GM12872 (cell line): ENCODE results near the gene WWP2.
A peak's percentile ranks its signal among the peaks of the same experiment; 100 is the strongest.

Source experiments
- TF ChIP-seq, protein P1 (sequence below): IDR thresholded peaks from 3 replicates; pipeline ENCODE4 v1.5.1; 2011; ENCODE audit warnings: low read depth, mild to moderate bottlenecking, low read length, moderate library complexity; ENCODE audit not compliant: insufficient read depth

WWP2 gene

DNA sequence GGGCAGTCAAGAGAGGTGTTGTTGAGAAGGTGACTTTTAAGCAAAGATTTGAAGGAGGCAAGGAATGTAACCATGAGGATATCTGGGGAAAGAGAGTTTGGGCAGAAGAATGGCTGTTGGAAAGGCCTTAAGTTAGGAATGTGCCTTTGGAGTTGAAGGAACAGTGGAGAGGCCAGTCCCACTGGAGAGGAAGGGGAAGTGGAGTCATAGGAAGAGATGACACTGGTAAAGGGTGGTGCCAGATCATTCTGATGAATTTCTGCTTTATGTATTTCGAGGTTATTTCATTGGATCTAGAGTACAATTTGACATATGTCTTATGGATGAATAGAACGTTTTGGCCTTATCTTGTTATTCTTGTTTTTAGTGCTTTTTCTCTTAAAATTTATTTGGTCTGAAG is 93.5 kb downstream of the WWP2 start:
- TF ChIP-seq, protein P1, sequence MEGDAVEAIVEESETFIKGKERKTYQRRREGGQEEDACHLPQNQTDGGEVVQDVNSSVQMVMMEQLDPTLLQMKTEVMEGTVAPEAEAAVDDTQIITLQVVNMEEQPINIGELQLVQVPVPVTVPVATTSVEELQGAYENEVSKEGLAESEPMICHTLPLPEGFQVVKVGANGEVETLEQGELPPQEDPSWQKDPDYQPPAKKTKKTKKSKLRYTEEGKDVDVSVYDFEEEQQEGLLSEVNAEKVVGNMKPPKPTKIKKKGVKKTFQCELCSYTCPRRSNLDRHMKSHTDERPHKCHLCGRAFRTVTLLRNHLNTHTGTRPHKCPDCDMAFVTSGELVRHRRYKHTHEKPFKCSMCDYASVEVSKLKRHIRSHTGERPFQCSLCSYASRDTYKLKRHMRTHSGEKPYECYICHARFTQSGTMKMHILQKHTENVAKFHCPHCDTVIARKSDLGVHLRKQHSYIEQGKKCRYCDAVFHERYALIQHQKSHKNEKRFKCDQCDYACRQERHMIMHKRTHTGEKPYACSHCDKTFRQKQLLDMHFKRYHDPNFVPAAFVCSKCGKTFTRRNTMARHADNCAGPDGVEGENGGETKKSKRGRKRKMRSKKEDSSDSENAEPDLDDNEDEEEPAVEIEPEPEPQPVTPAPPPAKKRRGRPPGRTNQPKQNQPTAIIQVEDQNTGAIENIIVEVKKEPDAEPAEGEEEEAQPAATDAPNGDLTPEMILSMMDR = no peak

DNA sequence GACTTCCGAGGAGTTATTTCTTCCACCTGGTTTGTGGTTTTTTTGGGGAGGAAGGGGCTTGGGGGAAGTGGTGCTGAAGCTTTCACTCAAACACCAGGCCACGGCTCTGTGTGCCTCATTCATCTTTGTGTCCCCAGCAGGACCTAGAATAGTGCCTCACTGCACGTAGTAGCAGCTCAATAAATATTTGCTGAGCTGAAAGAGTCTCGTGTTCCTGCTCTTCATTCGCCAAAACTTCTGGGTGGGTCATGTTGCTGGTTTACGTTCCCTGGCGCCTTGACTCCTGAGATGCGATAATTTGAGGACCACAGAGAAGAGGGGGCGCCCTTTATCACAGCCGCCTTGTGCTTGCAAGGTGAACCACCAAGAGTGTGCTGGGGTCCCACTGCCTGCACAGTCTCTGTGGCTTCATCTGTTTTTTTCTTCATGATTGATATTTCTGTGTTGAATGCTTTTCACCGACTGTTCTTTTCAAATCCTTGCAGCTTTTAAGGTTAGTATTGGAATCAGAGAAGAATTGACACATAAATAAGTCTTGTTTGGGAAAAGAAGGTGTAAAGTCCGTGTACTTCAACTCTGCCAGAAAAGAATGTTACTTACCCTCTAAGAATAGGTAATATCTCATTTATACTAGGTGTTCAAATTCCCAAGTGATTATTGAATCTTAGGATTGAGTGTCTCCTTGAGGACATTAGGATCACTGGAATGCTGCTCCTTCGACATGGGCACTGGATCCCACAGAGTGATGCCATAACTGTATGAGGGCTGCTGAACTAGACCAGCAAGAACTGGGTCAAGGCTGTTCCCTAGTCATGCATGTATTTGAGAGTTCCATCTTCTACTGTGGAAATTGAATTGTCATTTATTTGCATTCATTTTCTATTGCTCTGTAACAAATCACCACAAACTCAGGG is 96.3 kb downstream of the WWP2 start:
- TF ChIP-seq, protein P1 = no peak

DNA sequence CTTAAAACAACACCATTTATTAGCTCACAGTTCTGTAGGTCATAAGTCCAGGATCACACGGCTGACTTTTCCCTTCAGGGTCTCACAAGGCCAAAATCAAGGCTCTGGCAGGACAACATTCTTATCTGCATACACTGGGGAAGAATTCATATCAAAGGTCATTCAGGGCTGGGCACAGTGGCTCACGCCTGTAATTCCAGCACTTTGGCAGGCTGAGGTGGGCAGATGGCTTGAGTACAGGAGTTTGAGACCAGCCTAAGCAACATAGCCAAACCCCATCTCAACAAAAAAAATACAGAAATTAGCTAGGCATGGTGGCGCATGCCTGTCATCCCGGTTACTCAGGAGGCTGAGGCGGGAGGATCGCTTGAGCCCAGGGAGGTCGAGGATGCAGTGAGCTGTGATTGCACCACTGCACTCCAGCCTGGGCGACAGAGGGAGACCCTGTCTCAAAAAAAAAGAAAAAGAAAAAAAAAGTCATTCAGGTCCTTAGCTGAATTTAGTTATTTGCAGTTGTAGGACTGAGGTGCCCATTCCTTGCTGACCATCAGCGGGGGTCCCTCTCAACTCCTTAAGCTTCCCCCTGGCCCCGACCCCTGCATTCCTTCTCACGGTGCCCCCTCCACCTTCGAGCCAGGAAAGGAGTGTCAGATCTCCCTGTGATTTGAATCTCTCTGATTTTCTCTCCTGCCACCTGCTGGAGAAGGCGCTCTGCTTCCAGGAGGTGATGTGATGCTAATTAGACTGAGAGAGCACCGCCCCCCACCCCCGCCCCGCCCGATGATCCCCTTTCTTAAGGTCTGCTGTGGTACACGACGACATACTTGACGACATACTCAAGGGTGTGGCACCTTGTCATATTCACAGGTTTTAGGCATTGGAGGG is 97.2 kb downstream of the WWP2 start:
- TF ChIP-seq, protein P1 = peak; percentile 50

DNA sequence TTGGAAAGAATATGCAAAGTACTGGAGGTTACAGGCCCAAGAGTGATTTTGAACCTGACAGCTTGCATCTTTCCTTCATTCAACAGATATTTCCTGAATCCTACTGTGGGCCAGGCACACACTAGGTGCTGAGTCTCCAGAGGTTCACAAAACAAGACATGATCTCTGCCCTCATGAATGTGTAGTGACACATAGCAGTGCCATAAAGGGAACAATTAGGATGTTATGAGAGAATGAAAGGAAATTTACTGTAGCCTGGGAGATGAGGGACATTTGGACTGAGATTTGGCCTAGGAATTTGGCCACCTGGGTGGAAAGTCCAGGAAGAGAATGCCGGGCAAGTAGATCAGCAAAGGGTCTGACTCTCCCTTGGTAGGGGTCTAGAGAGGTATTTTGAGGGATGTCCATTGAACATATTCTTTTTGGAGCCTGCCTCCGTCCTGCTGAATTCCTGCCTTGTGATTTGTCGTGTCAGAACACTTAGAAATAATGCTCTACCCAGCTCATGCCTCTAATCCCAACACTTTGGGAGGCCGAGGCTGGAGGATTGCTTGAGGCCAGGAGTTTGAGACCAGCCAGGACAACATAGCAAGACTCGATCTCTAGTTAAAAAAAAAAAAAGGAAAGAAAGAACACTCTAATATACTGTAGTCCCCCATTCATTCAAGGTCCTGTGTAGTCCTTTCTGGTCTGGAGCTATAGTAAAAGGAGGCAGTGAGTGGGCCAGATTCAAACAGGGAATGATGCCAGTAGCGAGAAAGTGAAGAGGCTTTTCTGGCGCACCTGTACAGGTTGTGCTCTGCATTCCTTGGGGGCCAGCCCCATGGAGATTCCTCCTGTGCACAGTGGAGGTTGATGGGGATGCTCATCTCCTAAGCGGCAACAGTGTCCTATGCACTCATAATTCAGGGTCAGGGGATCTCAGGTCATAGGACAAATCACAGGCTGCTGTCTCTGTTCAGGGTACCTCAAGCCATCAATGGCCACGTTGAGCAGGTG is 98.4 kb downstream of the WWP2 start:
- TF ChIP-seq, protein P1 = no peak

DNA sequence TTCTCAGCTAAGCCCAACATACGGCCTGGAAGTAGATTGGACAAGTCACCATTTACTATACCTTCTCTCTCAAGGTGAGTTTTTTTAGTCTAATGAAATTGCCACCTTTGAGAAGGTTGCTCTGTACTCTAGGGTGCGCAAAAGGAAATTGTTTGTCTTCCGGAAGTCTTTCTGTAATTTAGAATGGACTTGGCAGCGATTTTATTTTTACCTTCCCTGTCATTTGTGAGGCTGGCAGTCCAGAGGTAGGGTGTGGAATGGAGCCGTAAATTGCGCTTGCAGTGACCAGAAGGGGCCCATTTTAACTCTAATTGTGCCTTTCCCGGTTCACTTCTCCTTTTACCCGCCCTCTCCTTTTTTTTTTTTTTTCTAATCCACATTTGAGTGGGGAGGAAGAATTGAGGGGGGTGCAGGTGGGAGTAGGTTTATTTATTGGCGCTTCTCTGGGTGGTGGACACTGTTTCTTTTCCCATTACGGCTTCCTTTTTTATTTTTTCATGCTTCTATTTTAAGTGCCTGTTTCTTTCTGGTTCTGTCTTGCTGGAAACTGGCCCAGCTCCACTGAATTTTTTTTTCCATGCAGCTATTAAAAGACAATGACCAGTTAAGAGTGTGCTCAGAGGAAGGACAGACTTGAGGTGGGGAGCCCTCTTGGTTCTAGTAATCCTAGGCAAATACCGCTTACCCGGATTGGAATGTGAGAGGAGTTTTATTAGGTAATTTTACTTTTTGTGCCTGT is 99.3 kb downstream of the WWP2 start:
- TF ChIP-seq, protein P1 = no peak

DNA sequence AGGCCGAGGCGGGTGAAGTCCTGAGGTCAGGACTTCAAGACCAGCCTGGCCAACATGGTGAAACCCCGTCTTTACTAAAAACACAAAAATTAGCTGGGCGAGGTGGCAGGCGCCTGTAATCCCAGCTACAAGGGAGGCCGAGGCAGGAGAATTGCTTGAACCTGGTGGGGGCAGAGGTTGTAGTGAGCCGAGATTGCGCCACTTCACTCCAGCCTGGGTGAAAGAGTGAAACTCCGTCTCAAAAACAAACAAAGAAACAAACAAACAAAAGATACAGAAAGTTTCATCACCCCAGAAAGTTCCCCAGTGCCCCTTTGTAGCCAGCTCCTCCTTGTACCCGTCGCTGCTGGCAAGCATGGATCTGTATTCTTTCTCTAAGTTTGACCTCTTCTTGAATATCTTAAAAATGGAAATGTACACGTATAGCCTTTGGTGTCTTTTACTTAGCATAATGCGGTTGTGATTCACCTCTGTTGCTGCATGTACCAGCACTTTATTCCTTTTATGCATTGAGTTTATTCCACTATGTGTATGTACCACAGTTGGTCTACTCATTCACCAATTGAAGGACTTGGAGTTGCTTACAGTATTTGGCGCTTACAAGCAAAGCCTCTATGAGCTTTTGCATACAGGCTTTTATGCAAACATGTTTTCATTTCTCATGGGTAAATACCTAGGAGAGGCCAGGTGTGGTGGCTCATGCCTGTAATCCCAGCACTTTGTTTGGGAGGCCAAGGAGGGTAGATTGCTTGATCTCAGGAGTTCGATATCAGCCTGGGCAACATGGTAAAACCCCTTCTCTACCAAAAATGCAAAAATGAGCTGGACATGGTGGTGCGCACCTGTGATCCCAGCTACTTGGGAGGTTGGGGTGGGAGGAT is 101.5 kb downstream of the WWP2 start:
- TF ChIP-seq, protein P1 = no peak
